Natural killer cell (primary cell): Measurements from ENCODE around the gene GRIN1. TPM values are rescaled to one million over a fixed set of nuclear protein-coding genes. Genes with fewer than 3 reads are reported as not detected.

Source experiments
- ATAC-seq, 3 donors: fragments of 150-1000 bp in 2 of 3; fragments of 200-7000 bp in 1 of 3; cut with Tn5 transposase; 1 replicate in 1 of 3; 2 replicates in 2 of 3; pipeline ENCODE4 v1.10.0; 2021; ENCODE audit warnings: mild to moderate bottlenecking in 2 of 3, moderate library complexity in 2 of 3
- DNase-seq, 2 donors: peaks; one replicate each; pipeline versions ENCODE4 v3.0.0 to v3.0.0-alpha.2; 2013 to 2021; ENCODE audit warnings: mixed read lengths in 1 of 2
- H3K27ac ChIP-seq: one replicate; pipeline ENCODE4 v1.5.1; 2013; ENCODE audit warnings: mild to moderate bottlenecking, low read length
- H3K27me3 ChIP-seq: one replicate; pipeline ENCODE4 v1.6.1; 2013; ENCODE audit warnings: low read length; ENCODE audit not compliant: control insufficient read depth, insufficient read depth
- H3K36me3 ChIP-seq: one replicate; pipeline ENCODE4 v1.6.1; 2013; ENCODE audit warnings: low read length; ENCODE audit not compliant: control insufficient read depth, insufficient read depth
- H3K4me1 ChIP-seq: one replicate; pipeline ENCODE4 v1.6.1; 2013; ENCODE audit warnings: low read length; ENCODE audit not compliant: control insufficient read depth, insufficient read depth
- H3K4me3 ChIP-seq: one replicate; pipeline ENCODE4 v1.5.1; 2013; ENCODE audit warnings: low read length
- H3K9me3 ChIP-seq: one replicate; pipeline ENCODE4 v1.6.1; 2013; ENCODE audit warnings: low read length; ENCODE audit not compliant: control insufficient read depth, insufficient read depth
- H3K27ac Mint-ChIP-seq, 2 donors: one replicate each; pipeline ENCODE4 v1.8.0; 2022; ENCODE audit warnings: mild to moderate bottlenecking in 2 of 2, mixed read lengths in 2 of 2, moderate library complexity in 1 of 2
- H3K27me3 Mint-ChIP-seq, 2 donors: one replicate each; pipeline ENCODE4 v1.8.0; 2022; ENCODE audit warnings: low read depth in 2 of 2, mixed read lengths in 2 of 2
- H3K36me3 Mint-ChIP-seq: one replicate; pipeline ENCODE4 v1.8.0; 2022; ENCODE audit warnings: mixed read lengths
- H3K4me1 Mint-ChIP-seq, 2 donors: one replicate each; pipeline ENCODE4 v1.8.0; 2022; ENCODE audit warnings: mixed read lengths in 2 of 2
- H3K4me3 Mint-ChIP-seq: one replicate; pipeline ENCODE4 v1.8.0; 2022; ENCODE audit warnings: mild to moderate bottlenecking, moderate library complexity, mixed read lengths
- H3K9me3 Mint-ChIP-seq, 2 donors: one replicate each; pipeline ENCODE4 v1.8.0; 2022; ENCODE audit warnings: mixed read lengths in 2 of 2
- CTCF ChIP-seq: fragments of 200-600 bp; IDR thresholded peaks from one replicate; pipeline ENCODE4 v1.8.0; 2022; ENCODE audit warnings: antibody characterized with exemption
- WGBS: methylation state at CpG from one replicate; pipeline ENCODE4 v1.1.7; 2013; ENCODE audit warnings: missing lambda C conversion rate; ENCODE audit not compliant: insufficient coverage; 5-methylcytosine and 5-hydroxymethylcytosine counted together
- intact Hi-C: fragments of 100-400 bp; cut with micrococcal nuclease; formaldehyde crosslinking; loops from one replicate; pipeline ENCODE4 v1.14.2; 2022
- total RNA-seq, 4 donors: library from RNA; stranded (reverse); fragments of 120-200 nt in 1 of 4; gene quantifications; one replicate each; pipeline versions ENCODE4 v1.2.3 to v1.2.4, GENCODE V29; 2013 to 2022

GRIN1 gene
- total RNA-seq, 3 donors from 2014 or later (not counting 1 experiment from before 2014, with no cell fraction given), result not detected

GRCh38 chr9:137188490-137189296, 49.7 kb downstream of the GRIN1 start, which contains the start of the genes ANAPC2 and SSNA1:
Gene ANAPC2, minus strand, starts transcription at chr9:137188560. Its CDS starts 28 bp downstream, at chr9:137188532.
Gene SSNA1, plus strand, starts transcription at chr9:137188676. Its CDS starts 51 bp downstream, at chr9:137188727.
- Mint-ChIP-seq H3K27me3 (no peaks in the 10 kb centered on the region), H3K36me3 (no peaks in the 10 kb centered on the region), H3K9me3 (no peaks in the 10 kb centered on the region), H3K4me3 (peak within 1 kb of the TSS; percentile 96), H3K4me1 (peaks cover 20 to 44% of the 10 kb centered on the region in 2 donors), H3K27ac (peak within 1 kb of the TSS; percentile 91 to 97)
- Histone ChIP-seq H3K9me3 (no peaks in the 10 kb centered on the region), H3K27me3 (no peaks in the 10 kb centered on the region), H3K4me1 (peaks cover 43% of the 10 kb centered on the region), H3K4me3 (peak within 1 kb of the TSS; percentile 81), H3K27ac (peak within 1 kb of the TSS; percentile 88), H3K36me3 (peaks cover 38% of the 10 kb centered on the region)
- ATAC-seq (peak; percentile 80 to 91 (median 84)), DNase-seq (peak; percentile 98)
- peak; percentile 38 for TF ChIP-seq CTCF
- WGBS, result under 1% methylated on average over 98 of the region's 98 CpGs
- intact Hi-C loops, result loop anchor here (1.0 kb wide), 2 partner anchors 12 to 17 kb away; partner anchors contain the start of genes NDOR1, TMEM203 and TPRN

- Mint-ChIP-seq H3K27me3 (no peaks in the 10 kb centered on the region), H3K4me3 (peak overlapping the region; percentile 91), H3K9me3 (no peaks in the 10 kb centered on the region), H3K4me1 (peaks cover 20 to 37% of the 10 kb centered on the region in 2 donors), H3K27ac (peak overlapping the region; percentile 91 to 97), H3K36me3 (no peaks in the 10 kb centered on the region)
- 41% methylated on average over 23 of the region's 23 CpGs for WGBS
- Histone ChIP-seq H3K36me3 (peaks cover 29% of the 10 kb centered on the region), H3K9me3 (no peaks in the 10 kb centered on the region), H3K4me1 (peaks cover 43% of the 10 kb centered on the region), H3K4me3 (peak overlapping the region; percentile 81), H3K27ac (peak overlapping the region; percentile 88), H3K27me3 (no peaks in the 10 kb centered on the region)
- DNase-seq (no peak), ATAC-seq (no peak)
- TF ChIP-seq CTCF, result no peak
- intact Hi-C loops, result loop anchor here (1.0 kb wide), 1 partner anchor 11 kb away; the partner anchor contains the start of gene TPRN
These were observed 50.6 kb downstream of the GRIN1 start for GRCh38 chr9:137189297-137190295.

GRCh38 chr9:137190315-137190856, 51.4 kb downstream of the GRIN1 start:
- TF ChIP-seq CTCF, result no peak
- H3K36me3 Mint-ChIP-seq, result no peaks in the 10 kb centered on the region
- ATAC-seq (no peak), DNase-seq (no peak)
- peak overlapping the region; percentile 63 for H3K4me3 Mint-ChIP-seq
- intact Hi-C loops, result no loop called here
- no peaks in the 10 kb centered on the region for H3K9me3 ChIP-seq
- peaks cover 40% of the 10 kb centered on the region for H3K4me1 ChIP-seq
- 85% methylated on average over 9 of the region's 9 CpGs for WGBS
- peak overlapping the region; percentile 88 for H3K27ac ChIP-seq
- no peaks in the 10 kb centered on the region for H3K27me3 ChIP-seq
- peak overlapping the region; percentile 70 to 83 for H3K27ac Mint-ChIP-seq
- H3K27me3 Mint-ChIP-seq, result no peaks in the 10 kb centered on the region
- H3K4me1 Mint-ChIP-seq, result peaks cover 20 to 39% of the 10 kb centered on the region in 2 donors
- no peaks in the 10 kb centered on the region for H3K9me3 Mint-ChIP-seq
- H3K36me3 ChIP-seq, result peaks cover 23% of the 10 kb centered on the region
- H3K4me3 ChIP-seq, result no peak overlapping the region
